Caco-2 (cell line): Measurements from ENCODE around the gene PSMD8. TPM values are rescaled to one million over a fixed set of nuclear protein-coding genes. Genes with fewer than 3 reads are reported as not detected.
A peak's percentile ranks its signal among the peaks of the same experiment; 100 is the strongest.

Source experiments
- BruUV-seq: library from RNA; stranded (reverse); fragments of 400-500 nt; replicated peaks from 2 replicates; lab custom pipeline; 2021; lab: Mats Ljungman, UMichigan
- CTCF ChIA-PET: fragments of 300-600 bp; sonication (Branson Sonifier 250); formaldehyde crosslinking; loops from one replicate; lab custom pipeline; 2022; ENCODE audit warnings: antibody characterized with exemption; lab: Charles Lee
- POLR2A ChIA-PET: fragments of 300-600 bp; sonication (Branson Sonifier 250); formaldehyde crosslinking; loops from one replicate; lab custom pipeline; 2022; ENCODE audit warnings: antibody characterized with exemption; lab: Charles Lee
- DNase-seq, 2 experiments: peaks; one replicate each; pipeline versions ENCODE4 v3.0.0 to v3.0.0-alpha.2; 2020 to 2022
- H3K27me3 ChIP-seq: replicated peaks from 2 replicates; pipeline ENCODE4 v1.6.0; 2011; ENCODE audit warnings: low read length; ENCODE audit not compliant: control insufficient read depth, insufficient read depth
- H3K36me3 ChIP-seq: 2 replicates; pipeline ENCODE4 v1.5.1; 2011; ENCODE audit warnings: low read length; ENCODE audit not compliant: control insufficient read depth, insufficient read depth
- H3K4me1 ChIP-seq: fragments of 250-450 bp; sonication (Bioruptor Pico); 2 replicates; pipeline ENCODE4 v1.5.1; 2020; ENCODE audit warnings: mild to moderate bottlenecking
- H3K4me3 ChIP-seq: 2 replicates; pipeline ENCODE4 v1.5.1; 2011; ENCODE audit warnings: low read depth, mild to moderate bottlenecking, control low read depth, low read length
- H3K9me3 ChIP-seq: fragments of 250-450 bp; sonication (Bioruptor Pico); 2 replicates; pipeline ENCODE4 v1.5.1; 2020; ENCODE audit warnings: mild to moderate bottlenecking, moderate library complexity
- H3K27ac Mint-ChIP-seq: one replicate; pipeline ENCODE4 v1.8.0; 2022; ENCODE audit warnings: mixed read lengths; ENCODE audit not compliant: unreplicated experiment
- H3K27me3 Mint-ChIP-seq: one replicate; pipeline ENCODE4 v1.8.0; 2022; ENCODE audit warnings: mixed read lengths; ENCODE audit not compliant: insufficient read depth, unreplicated experiment
- H3K36me3 Mint-ChIP-seq: one replicate; pipeline ENCODE4 v1.8.0; 2022; ENCODE audit warnings: mild to moderate bottlenecking, mixed read lengths; ENCODE audit not compliant: insufficient read depth, unreplicated experiment
- H3K4me1 Mint-ChIP-seq: one replicate; pipeline ENCODE4 v1.8.0; 2022; ENCODE audit warnings: low read depth, mixed read lengths; ENCODE audit not compliant: unreplicated experiment
- H3K4me3 Mint-ChIP-seq: one replicate; pipeline ENCODE4 v1.8.0; 2022; ENCODE audit warnings: mild to moderate bottlenecking, moderate library complexity, mixed read lengths; ENCODE audit not compliant: unreplicated experiment
- H3K9me3 Mint-ChIP-seq: one replicate; pipeline ENCODE4 v1.8.0; 2022; ENCODE audit warnings: mixed read lengths; ENCODE audit not compliant: unreplicated experiment
- intact Hi-C: fragments of 100-400 bp; cut with micrococcal nuclease; formaldehyde crosslinking; loops from one replicate; pipeline ENCODE4 v1.10.0; 2022; ENCODE audit not compliant: unreplicated experiment
- total RNA-seq: library from RNA; stranded (reverse); gene quantifications from 2 replicates; pipeline ENCODE4 v1.2.3, GENCODE V29; 2022
- TF ChIP-seq, protein P1 (sequence below), 2 experiments: fragments of 200-600 bp in 1 of 2; IDR thresholded peaks; 1 replicate in 1 of 2; 2 replicates in 1 of 2; pipeline versions ENCODE4 v1.5.1 to v1.8.0; 2011 to 2022; ENCODE audit warnings: antibody characterized with exemption in 1 of 2, control low read depth in 1 of 2, inconsistent platforms in 1 of 2, low read depth in 1 of 2, low read length in 1 of 2, mild to moderate bottlenecking in 1 of 2, moderate library complexity in 1 of 2; ENCODE audit not compliant: insufficient read depth in 1 of 2, severe bottlenecking in 1 of 2, unreplicated experiment in 1 of 2

Gene PSMD8
- total RNA-seq, 1 experiment from 2014 or later, result 264 TPM

DNA sequence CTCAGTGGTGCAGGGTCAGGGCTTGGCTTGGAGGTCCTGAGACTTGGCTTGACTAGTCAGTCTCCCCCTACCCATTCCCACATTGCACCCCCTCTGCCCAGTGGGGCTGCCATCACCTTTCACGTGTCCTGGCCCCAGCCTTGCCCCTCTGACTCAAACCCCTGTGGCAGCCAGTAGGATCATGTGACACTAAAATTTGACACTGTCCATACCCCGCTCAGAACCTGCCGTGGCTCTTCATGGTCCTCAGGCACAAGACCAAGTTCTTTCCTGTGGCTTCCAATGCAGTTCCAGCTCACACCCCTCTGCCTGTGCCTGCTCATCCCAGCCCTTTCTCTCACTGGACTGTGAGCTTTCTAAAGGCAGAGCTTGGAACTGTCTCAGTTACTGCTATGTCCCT, 2.2 kb downstream of the PSMD8 start:
- H3K36me3 ChIP-seq, result peaks cover 2% of the 10 kb centered on the region
- H3K27me3 ChIP-seq, result no peaks in the 10 kb centered on the region
- intact Hi-C loops, result no loop called here
- no peaks in the 10 kb centered on the region for H3K9me3 ChIP-seq
- ChIA-PET POLR2A (interaction anchor here (0.6 kb wide), 2 partner anchors 13 to 918 kb away, joined by 3 to 8 read pairs; no protein-coding TSS in a partner anchor), CTCF (no interaction called here)
- H3K4me1 ChIP-seq, result 0 out of 2 replicates have a peak, but pooled peaks cover 4% of the 10 kb centered on the region
- TF ChIP-seq, protein P1, sequence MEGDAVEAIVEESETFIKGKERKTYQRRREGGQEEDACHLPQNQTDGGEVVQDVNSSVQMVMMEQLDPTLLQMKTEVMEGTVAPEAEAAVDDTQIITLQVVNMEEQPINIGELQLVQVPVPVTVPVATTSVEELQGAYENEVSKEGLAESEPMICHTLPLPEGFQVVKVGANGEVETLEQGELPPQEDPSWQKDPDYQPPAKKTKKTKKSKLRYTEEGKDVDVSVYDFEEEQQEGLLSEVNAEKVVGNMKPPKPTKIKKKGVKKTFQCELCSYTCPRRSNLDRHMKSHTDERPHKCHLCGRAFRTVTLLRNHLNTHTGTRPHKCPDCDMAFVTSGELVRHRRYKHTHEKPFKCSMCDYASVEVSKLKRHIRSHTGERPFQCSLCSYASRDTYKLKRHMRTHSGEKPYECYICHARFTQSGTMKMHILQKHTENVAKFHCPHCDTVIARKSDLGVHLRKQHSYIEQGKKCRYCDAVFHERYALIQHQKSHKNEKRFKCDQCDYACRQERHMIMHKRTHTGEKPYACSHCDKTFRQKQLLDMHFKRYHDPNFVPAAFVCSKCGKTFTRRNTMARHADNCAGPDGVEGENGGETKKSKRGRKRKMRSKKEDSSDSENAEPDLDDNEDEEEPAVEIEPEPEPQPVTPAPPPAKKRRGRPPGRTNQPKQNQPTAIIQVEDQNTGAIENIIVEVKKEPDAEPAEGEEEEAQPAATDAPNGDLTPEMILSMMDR (IDR thresholded peaks at IDR 0.05; ENCODE audit: insufficient read depth in 1 of 2, low read depth in 1 of 2, low read length in 1 of 2, severe bottlenecking in 1 of 2, unreplicated experiment in 1 of 2), result no peak
- Mint-ChIP-seq H3K27me3 (no peaks in the 10 kb centered on the region), H3K4me3 (peak overlapping the region; percentile 90), H3K9me3 (no peaks in the 10 kb centered on the region), H3K4me1 (peaks cover 6% of the 10 kb centered on the region), H3K27ac (no peak overlapping the region), H3K36me3 (peaks cover 49% of the 10 kb centered on the region)
- no peak for DNase-seq
- no TSS peak for BruUV-seq
- no peak overlapping the region for H3K4me3 ChIP-seq

DNA sequence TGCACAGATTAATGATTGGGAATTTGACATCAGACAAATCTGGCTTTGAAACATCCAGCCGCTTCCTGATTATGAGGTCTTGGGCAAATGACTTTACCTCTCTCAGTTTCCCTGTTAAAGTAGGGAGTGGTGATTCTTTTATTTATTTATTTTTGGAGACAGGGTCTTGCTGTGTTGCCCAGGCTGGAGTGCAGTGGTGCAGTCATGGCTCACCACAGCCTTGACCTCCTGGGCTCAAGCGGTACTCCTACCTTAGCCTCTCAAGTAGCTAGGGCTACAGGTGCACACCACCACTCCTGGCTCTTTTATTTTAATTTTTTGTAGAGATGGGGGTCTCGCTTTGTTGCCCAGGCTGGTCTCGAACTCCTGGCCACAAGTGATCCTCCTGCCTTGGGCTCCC, 2.7 kb downstream of the PSMD8 start:
- intact Hi-C loops, result no loop called here
- H3K4me1 Mint-ChIP-seq, result peaks cover 6% of the 10 kb centered on the region
- 0 out of 2 replicates have a peak, but pooled peaks cover 4% of the 10 kb centered on the region for H3K4me1 ChIP-seq
- H3K4me3 Mint-ChIP-seq, result no peak overlapping the region
- ChIA-PET POLR2A (interaction anchor here (0.6 kb wide), 1 partner anchor 918 kb away, joined by 3 read pairs; no protein-coding TSS in a partner anchor), CTCF (no interaction called here)
- peaks cover 2% of the 10 kb centered on the region for H3K36me3 ChIP-seq
- TF ChIP-seq, protein P1 (IDR thresholded peaks at IDR 0.05; ENCODE audit: insufficient read depth in 1 of 2, low read depth in 1 of 2, low read length in 1 of 2, severe bottlenecking in 1 of 2, unreplicated experiment in 1 of 2), result no peak
- H3K36me3 Mint-ChIP-seq, result peaks cover 54% of the 10 kb centered on the region
- no peak overlapping the region for H3K27ac Mint-ChIP-seq
- no peaks in the 10 kb centered on the region for H3K27me3 ChIP-seq
- BruUV-seq, result no TSS peak
- no peaks in the 10 kb centered on the region for H3K9me3 ChIP-seq
- H3K27me3 Mint-ChIP-seq, result no peaks in the 10 kb centered on the region
- DNase-seq, result no peak
- H3K9me3 Mint-ChIP-seq, result no peaks in the 10 kb centered on the region
- H3K4me3 ChIP-seq, result no peak overlapping the region

DNA sequence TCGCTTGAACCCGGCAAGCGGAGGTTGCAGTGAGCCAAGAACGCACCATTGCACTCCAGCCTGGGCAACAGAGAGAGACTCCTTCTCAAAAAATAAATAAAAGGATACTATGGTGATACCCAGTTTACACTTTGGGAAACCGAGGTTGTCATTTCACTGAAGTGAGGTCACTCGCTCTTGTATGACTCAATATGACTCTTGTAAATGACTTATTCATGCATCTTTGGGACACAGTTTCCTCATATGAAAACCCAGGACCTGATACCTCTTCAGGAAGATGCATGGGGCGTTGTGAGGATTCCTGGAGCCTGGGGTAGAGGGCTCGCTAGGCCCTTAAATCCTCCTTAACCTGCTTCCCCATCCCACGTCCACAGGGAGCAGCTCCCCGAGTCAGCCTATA, 4.5 kb downstream of the PSMD8 start:
- BruUV-seq, result no TSS peak
- no peak overlapping the region for H3K27ac Mint-ChIP-seq
- H3K36me3 ChIP-seq, result peaks cover 6% of the 10 kb centered on the region

More for the DNA sequence above, 4.5 kb downstream of the PSMD8 start:
- Histone ChIP-seq H3K9me3 (no peaks in the 10 kb centered on the region), H3K27me3 (no peaks in the 10 kb centered on the region), H3K4me1 (0 out of 2 replicates have a peak, but pooled peaks cover 4% of the 10 kb centered on the region), H3K4me3 (no peak overlapping the region)
- H3K9me3 Mint-ChIP-seq, result no peaks in the 10 kb centered on the region
- DNase-seq, result no peak
- no peaks in the 10 kb centered on the region for H3K27me3 Mint-ChIP-seq
- CTCF ChIA-PET, result no interaction called here
- POLR2A ChIA-PET, result no interaction called here
- peaks cover 6% of the 10 kb centered on the region for H3K4me1 Mint-ChIP-seq
- TF ChIP-seq, protein P1 (IDR thresholded peaks at IDR 0.05; ENCODE audit: insufficient read depth in 1 of 2, low read depth in 1 of 2, low read length in 1 of 2, severe bottlenecking in 1 of 2, unreplicated experiment in 1 of 2), result no peak
- intact Hi-C loops, result no loop called here
- peaks cover 72% of the 10 kb centered on the region for H3K36me3 Mint-ChIP-seq
- H3K4me3 Mint-ChIP-seq, result no peak overlapping the region
